H1 (cell line): ENCODE measurements around the gene DLX2.
"Not testable (repeated sequence)": the region's sequence is repeated elsewhere in the genome, so short reads cannot be mapped to it uniquely, and the experiment has no call there.

ENCODE experiments used
- BRCA1 ChIP-seq: IDR thresholded peaks from 2 replicates; pipeline ENCODE4 v1.6.1; 2012; ENCODE audit warnings: low read depth, low read length, improper control_type of control experiment
- CBX8 ChIP-seq: fragments of 300-800, 300-1000 bp; sonication (generic); IDR thresholded peaks from 2 replicates; pipeline ENCODE4 v1.7.1; 2016; ENCODE audit warnings: low read depth, low read length, borderline replicate concordance
- CTCF ChIP-seq, 3 experiments: IDR thresholded peaks; 1 replicate in 2 of 3; 2 replicates in 1 of 3; pipeline versions ENCODE4 v1.5.1 to v1.6.1; 2011; ENCODE audit warnings: low read length in 3 of 3, mild to moderate bottlenecking in 3 of 3, inconsistent platforms in 2 of 3, low read depth in 1 of 3, moderate library complexity in 1 of 3; ENCODE audit not compliant: insufficient read depth in 1 of 3; ENCODE audit errors: control extremely low read depth in 1 of 3
- EGR1 ChIP-seq: IDR thresholded peaks from 2 replicates; pipeline ENCODE4 v1.6.1; 2011; ENCODE audit warnings: low read depth, low read length, borderline replicate concordance
- MAFK ChIP-seq: IDR thresholded peaks from 2 replicates; pipeline ENCODE4 v1.6.1; 2012; ENCODE audit warnings: low read depth, mild to moderate bottlenecking, improper control_type of control experiment, low read length
- MAX ChIP-seq: IDR thresholded peaks from 2 replicates; pipeline ENCODE4 v1.6.1; 2012; ENCODE audit warnings: inconsistent platforms
- NRF1 ChIP-seq: IDR thresholded peaks from 2 replicates; pipeline ENCODE4 v1.6.1; 2011; ENCODE audit warnings: mild to moderate bottlenecking, low read depth, low read length, improper control_type of control experiment
- POLR2A ChIP-seq, 2 experiments: IDR thresholded peaks; 1 replicate in 1 of 2; 2 replicates in 1 of 2; pipeline ENCODE4 v1.6.1; 2011; ENCODE audit warnings: low read depth in 2 of 2, low read length in 2 of 2, mild to moderate bottlenecking in 2 of 2; ENCODE audit errors: control extremely low read depth in 1 of 2
- RAD21 ChIP-seq, 2 experiments: IDR thresholded peaks in 1 of 2; conservative IDR thresholded peaks in 1 of 2; 2 replicates each; pipeline ENCODE4 v1.6.1; 2011; ENCODE audit warnings: low read depth in 2 of 2, low read length in 2 of 2, improper control_type of control experiment in 1 of 2, inconsistent platforms in 1 of 2, mild to moderate bottlenecking in 1 of 2, moderate library complexity in 1 of 2
- RXRA ChIP-seq: IDR thresholded peaks from 2 replicates; pipeline ENCODE4 v1.6.1; 2011; ENCODE audit warnings: low read depth, mild to moderate bottlenecking, low read length, moderate library complexity; ENCODE audit not compliant: insufficient read depth
- SRF ChIP-seq: IDR thresholded peaks from 2 replicates; pipeline ENCODE4 v1.6.1; 2011; ENCODE audit warnings: mild to moderate bottlenecking, low read depth, low read length, moderate library complexity
- TAF7 ChIP-seq: optimal IDR thresholded peaks from 2 replicates; pipeline ENCODE3; 2011; ENCODE audit warnings: low read depth, mild to moderate bottlenecking, inconsistent platforms, low read length, moderate library complexity, borderline replicate concordance
- TCF12 ChIP-seq: IDR thresholded peaks from 2 replicates; pipeline ENCODE4 v1.6.1; 2011; ENCODE audit warnings: low read depth, mild to moderate bottlenecking, low read length
- ZNF274 ChIP-seq: IDR thresholded peaks from 2 replicates; pipeline ENCODE4 v1.7.0; 2012; ENCODE audit warnings: low read length, borderline replicate concordance; ENCODE audit errors: extremely low read depth

- TF ChIP-seq POLR2A (IDR thresholded peaks at IDR 0.05; ENCODE audit: control extremely low read depth in 1 of 2, low read depth in 2 of 2, low read length in 2 of 2); MAX; SRF; MAFK; CTCF (IDR thresholded peaks at IDR 0.05; ENCODE audit: control extremely low read depth in 1 of 3, insufficient read depth in 1 of 3, low read depth in 1 of 3, low read length in 3 of 3); EGR1; ZNF274; RXRA; RAD21 (IDR thresholded peaks at IDR 0.05 in 1 of 2, conservative IDR thresholded peaks at IDR 0.05 in 1 of 2; ENCODE audit: low read depth in 2 of 2, low read length in 2 of 2); NRF1; CBX8; TAF7; BRCA1; TCF12: not testable (repeated sequence)
Measured at GRCh38 chr2:172060118-172060517, 42.6 kb downstream of the DLX2 start.
